Rectal smooth muscle tissue (tissue), 1 donor: ENCODE results near the gene EGLN1.
"Not testable (repeated sequence)": the region's sequence is repeated elsewhere in the genome, so short reads cannot be mapped to it uniquely, and the experiment has no call there.

ENCODE experiments used
- H3K27ac ChIP-seq: one replicate; pipeline ENCODE4 v1.7.0; 2013; ENCODE audit warnings: low read depth, low read length, inconsistent platforms
- H3K27me3 ChIP-seq: one replicate; pipeline ENCODE4 v1.7.0; 2013; ENCODE audit warnings: low read length; ENCODE audit not compliant: control insufficient read depth, insufficient read depth
- H3K36me3 ChIP-seq: one replicate; pipeline ENCODE4 v1.7.0; 2013; ENCODE audit warnings: low read length; ENCODE audit not compliant: control insufficient read depth, insufficient read depth
- H3K4me1 ChIP-seq: one replicate; pipeline ENCODE4 v1.7.0; 2013; ENCODE audit warnings: low read length; ENCODE audit not compliant: control insufficient read depth, insufficient read depth
- H3K4me3 ChIP-seq: one replicate; pipeline ENCODE4 v1.7.0; 2013; ENCODE audit warnings: low read length
- H3K9ac ChIP-seq: one replicate; pipeline ENCODE4 v1.7.0; 2013; ENCODE audit warnings: low read length

The EGLN1 gene

GRCh38 chr1:231442735-231443134 is 20.6 kb upstream of the EGLN1 start:
- no peaks in the 10 kb centered on the region for H3K4me1 ChIP-seq
- no peak overlapping the region for H3K4me3 ChIP-seq
- H3K27ac ChIP-seq, result no peak overlapping the region
- H3K9ac ChIP-seq, result no peak overlapping the region
- H3K27me3 ChIP-seq, result peaks cover 3% of the 10 kb centered on the region
- H3K36me3 ChIP-seq, result no peaks in the 10 kb centered on the region

GRCh38 chr1:231432996-231433395 is 10.9 kb upstream of the EGLN1 start:
- no peaks in the 10 kb centered on the region for H3K4me1 ChIP-seq
- no peak overlapping the region for H3K27ac ChIP-seq
- no peak overlapping the region for H3K4me3 ChIP-seq
- no peak overlapping the region for H3K9ac ChIP-seq
- no peaks in the 10 kb centered on the region for H3K36me3 ChIP-seq
- no peaks in the 10 kb centered on the region for H3K27me3 ChIP-seq

- Histone ChIP-seq H3K36me3 (no peaks in the 10 kb centered on the region), H3K4me3 (no peak overlapping the region), H3K9ac (no peak overlapping the region), H3K27ac (no peak overlapping the region), H3K4me1 (no peaks in the 10 kb centered on the region), H3K27me3 (no peaks in the 10 kb centered on the region)
These were observed 9.8 kb upstream of the EGLN1 start for GRCh38 chr1:231431665-231432415.

GRCh38 chr1:231430678-231431352 is 8.7 kb upstream of the EGLN1 start:
- H3K4me3 ChIP-seq, H3K36me3 ChIP-seq, H3K27me3 ChIP-seq, H3K9ac ChIP-seq, H3K4me1 ChIP-seq, H3K27ac ChIP-seq: not testable (repeated sequence)

- H3K27ac ChIP-seq, result no peak overlapping the region
These were observed 6.3 kb upstream of the EGLN1 start for GRCh38 chr1:231428377-231428776.

GRCh38 chr1:231424950-231425805 is 3.1 kb upstream of the EGLN1 start:
- Histone ChIP-seq H3K27me3 (no peaks in the 10 kb centered on the region), H3K9ac (no peak overlapping the region), H3K4me3 (no peak overlapping the region), H3K4me1 (peaks cover 5% of the 10 kb centered on the region), H3K36me3 (no peaks in the 10 kb centered on the region), H3K27ac (no peak overlapping the region)

More at GRCh38 chr1:231428377-231428776, 6.3 kb upstream of the EGLN1 start:
- no peaks in the 10 kb centered on the region for H3K27me3 ChIP-seq
- H3K9ac ChIP-seq, result no peak overlapping the region
- no peaks in the 10 kb centered on the region for H3K36me3 ChIP-seq
- no peaks in the 10 kb centered on the region for H3K4me1 ChIP-seq
- H3K4me3 ChIP-seq, result no peak overlapping the region

- no peak overlapping the region for H3K27ac ChIP-seq
- H3K27me3 ChIP-seq, result no peaks in the 10 kb centered on the region
- H3K4me1 ChIP-seq, result peaks cover 16% of the 10 kb centered on the region
- H3K9ac ChIP-seq, result no peak overlapping the region
- no peaks in the 10 kb centered on the region for H3K36me3 ChIP-seq
- no peak overlapping the region for H3K4me3 ChIP-seq
These were observed 1.6 kb upstream of the EGLN1 start for GRCh38 chr1:231423648-231424047.

GRCh38 chr1:231422798-231423309 is 767 bp upstream of the EGLN1 start:
- no peaks in the 10 kb centered on the region for H3K27me3 ChIP-seq
- no peaks in the 10 kb centered on the region for H3K36me3 ChIP-seq
- H3K4me1 ChIP-seq, result peaks cover 23% of the 10 kb centered on the region
- peak overlapping the region; percentile 75 for H3K4me3 ChIP-seq
- peak overlapping the region; percentile 69 for H3K9ac ChIP-seq
- peak overlapping the region; percentile 87 for H3K27ac ChIP-seq

GRCh38 chr1:231421546-231421970 is 529 bp downstream of the EGLN1 start:
- peaks cover 30% of the 10 kb centered on the region for H3K4me1 ChIP-seq
- H3K27ac ChIP-seq, result peak overlapping the region; percentile 97
- peak overlapping the region; percentile 94 for H3K4me3 ChIP-seq
- no peaks in the 10 kb centered on the region for H3K36me3 ChIP-seq
- peak overlapping the region; percentile 74 for H3K9ac ChIP-seq
- H3K27me3 ChIP-seq, result no peaks in the 10 kb centered on the region

GRCh38 chr1:231420959-231421545 is 1.0 kb downstream of the EGLN1 start:
- Histone ChIP-seq H3K36me3 (no peaks in the 10 kb centered on the region), H3K9ac (peak overlapping the region; percentile 74), H3K27me3 (no peaks in the 10 kb centered on the region), H3K4me1 (peaks cover 32% of the 10 kb centered on the region), H3K4me3 (peak overlapping the region; percentile 94), H3K27ac (peak overlapping the region; percentile 97)

- H3K4me3 ChIP-seq, result peak overlapping the region; percentile 94
- peak overlapping the region; percentile 74 for H3K9ac ChIP-seq
- H3K36me3 ChIP-seq, result no peaks in the 10 kb centered on the region
- no peaks in the 10 kb centered on the region for H3K27me3 ChIP-seq
- peaks cover 32% of the 10 kb centered on the region for H3K4me1 ChIP-seq
- H3K27ac ChIP-seq, result peak overlapping the region; percentile 97
These were observed 1.7 kb downstream of the EGLN1 start for GRCh38 chr1:231420299-231420958.
